SU-DHL-6 (cell line): Measurements from ENCODE around the gene PPP2R2D.

Source experiments
- H2AFZ ChIP-seq: fragments of 200-600 bp; sonication (generic); 2 replicates; pipeline ENCODE4 v1.6.1; 2014; ENCODE audit warnings: low read depth, mild to moderate bottlenecking, moderate library complexity, mixed read lengths, antibody characterized with exemption, low read length; ENCODE audit not compliant: severe bottlenecking
- H3F3A ChIP-seq: fragments of 200-600 bp; shearing (Covaris generic); 2 replicates; pipeline ENCODE4 v1.6.0; 2016; ENCODE audit warnings: antibody characterized with exemption, mild to moderate bottlenecking; ENCODE audit not compliant: insufficient read depth
- H3K27ac ChIP-seq: fragments of 200-600 bp; sonication (generic); 2 replicates; pipeline ENCODE4 v1.5.1; 2016; ENCODE audit warnings: low read depth, mild to moderate bottlenecking, low read length, moderate library complexity, mixed read lengths
- H3K27me3 ChIP-seq: fragments of 200-600 bp; sonication (generic), shearing (Covaris generic); 2 replicates; pipeline ENCODE4 v1.6.0; 2014; ENCODE audit warnings: mild to moderate bottlenecking, low read length
- H3K36me3 ChIP-seq: fragments of 200-600 bp; sonication (generic); 2 replicates; pipeline ENCODE4 v1.6.1; 2014; ENCODE audit warnings: mild to moderate bottlenecking, low read length, mixed read lengths
- H3K4me2 ChIP-seq: fragments of 300-600, 200-600 bp; shearing (Covaris generic), sonication (generic); 2 replicates; pipeline ENCODE4 v1.6.0; 2014; ENCODE audit warnings: low read length, low read depth, mild to moderate bottlenecking; ENCODE audit not compliant: poor library complexity, severe bottlenecking
- H3K4me3 ChIP-seq: fragments of 200-600 bp; sonication (generic); 2 replicates; pipeline ENCODE4 v1.5.1; 2014; ENCODE audit warnings: antibody characterized with exemption, low read length, mild to moderate bottlenecking, mixed read lengths; ENCODE audit not compliant: insufficient read depth, poor library complexity, severe bottlenecking
- H3K79me2 ChIP-seq: fragments of 200-600 bp; sonication (generic); 2 replicates; pipeline ENCODE4 v1.6.1; 2014; ENCODE audit warnings: mild to moderate bottlenecking, low read length, moderate library complexity; ENCODE audit not compliant: insufficient read depth
- H3K9ac ChIP-seq: fragments of 200-600 bp; sonication (generic); 2 replicates; pipeline ENCODE4 v1.7.0; 2014; ENCODE audit warnings: mild to moderate bottlenecking, low read length
- H3K9me2 ChIP-seq: fragments of 200-600 bp; sonication (generic); replicated peaks from 2 replicates; pipeline ENCODE4 v1.6.1; 2014; ENCODE audit warnings: low read length; ENCODE audit not compliant: insufficient read depth
- H3K9me3 ChIP-seq: fragments of 200-600 bp; sonication (generic); 2 replicates; pipeline ENCODE4 v1.6.1; 2014; ENCODE audit warnings: low read length, mixed read lengths; ENCODE audit not compliant: insufficient read depth
- H4K20me1 ChIP-seq: fragments of 200-600 bp; sonication (generic); 2 replicates; pipeline ENCODE4 v1.6.1; 2014; ENCODE audit warnings: low read depth, mild to moderate bottlenecking, antibody characterized with exemption, low read length, moderate library complexity, mixed read lengths
- CTCF ChIP-seq: fragments of 200-600 bp; sonication (generic); IDR thresholded peaks from one replicate; pipeline ENCODE4 v1.5.1; 2017; ENCODE audit warnings: antibody characterized with exemption, mild to moderate bottlenecking, low read length, moderate library complexity; ENCODE audit not compliant: insufficient read depth, poor library complexity, severe bottlenecking
- EZH2phosphoT487 ChIP-seq: fragments of 200-600 bp; sonication (generic), shearing (Covaris generic); conservative IDR thresholded peaks from 2 replicates; pipeline ENCODE4 v1.6.1; 2018; ENCODE audit warnings: mild to moderate bottlenecking, antibody characterized with exemption, low read length, moderate library complexity, mixed read lengths

The PPP2R2D gene

GRCh38 chr10:131923038-131923756 lies 22.4 kb downstream of the PPP2R2D start:
- H3K36me3 ChIP-seq, result peaks cover 4% of the 10 kb centered on the region; the same call in 1 of the 2 replicates
- H4K20me1 ChIP-seq, result 0 out of 2 replicates have a peak, but pooled peaks cover 3% of the 10 kb centered on the region
- H2AFZ ChIP-seq, result no peak overlapping the region
- peaks cover 82% of the 10 kb centered on the region for H3K79me2 ChIP-seq
- no peak overlapping the region for H3K4me2 ChIP-seq
- H3F3A ChIP-seq, result no peaks in the 10 kb centered on the region
- H3K9me3 ChIP-seq, result peaks cover 3% of the 10 kb centered on the region; the same call in 1 of the 2 replicates
- H3K4me3 ChIP-seq, result no peak overlapping the region
- no peaks in the 10 kb centered on the region for H3K27me3 ChIP-seq
- no peak overlapping the region for H3K27ac ChIP-seq
- no peak overlapping the region for H3K9ac ChIP-seq
- TF ChIP-seq CTCF (no peak), EZH2phosphoT487 (no peak)
- no peaks in the 10 kb centered on the region for H3K9me2 ChIP-seq

GRCh38 chr10:131925011-131925649 lies 24.3 kb downstream of the PPP2R2D start:
- H2AFZ ChIP-seq, result no peak overlapping the region
- no peak overlapping the region for H3K4me2 ChIP-seq
- no peak overlapping the region for H3K27ac ChIP-seq
- no peaks in the 10 kb centered on the region for H3F3A ChIP-seq
- H3K27me3 ChIP-seq, result no peaks in the 10 kb centered on the region
- H3K9me2 ChIP-seq, result no peaks in the 10 kb centered on the region
- peaks cover 100% of the 10 kb centered on the region for H3K79me2 ChIP-seq
- peaks cover 4% of the 10 kb centered on the region; the same call in 1 of the 2 replicates for H3K36me3 ChIP-seq
- H3K9ac ChIP-seq, result no peak overlapping the region
- H4K20me1 ChIP-seq, result 0 out of 2 replicates have a peak, but pooled peaks cover 6% of the 10 kb centered on the region
- H3K4me3 ChIP-seq, result no peak overlapping the region
- no peak for TF ChIP-seq CTCF
- TF ChIP-seq EZH2phosphoT487, result no peak
- H3K9me3 ChIP-seq, result peaks cover 3% of the 10 kb centered on the region; the same call in 1 of the 2 replicates

DNA sequence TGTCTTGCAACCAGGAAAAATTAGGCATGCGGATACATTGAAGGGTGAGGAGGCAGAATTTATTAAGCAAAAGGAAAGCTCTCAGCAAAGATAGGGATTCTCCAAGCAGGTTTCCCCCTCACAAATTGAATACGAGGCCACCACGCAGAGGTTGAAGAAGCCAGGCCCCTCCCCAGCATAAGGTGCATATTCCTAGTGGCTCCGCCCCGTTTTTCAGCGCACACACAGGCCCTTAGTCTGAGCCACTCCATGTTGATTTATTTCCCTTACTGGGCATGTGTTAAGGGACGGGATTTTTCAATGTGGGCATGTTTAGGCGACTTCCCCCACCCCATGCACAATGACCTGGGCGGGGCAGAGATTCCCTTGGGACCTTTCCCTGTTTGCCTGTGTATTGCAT lies 24.9 kb downstream of the PPP2R2D start:
- H3K27me3 ChIP-seq, result no peaks in the 10 kb centered on the region
- H3K9me2 ChIP-seq, result no peaks in the 10 kb centered on the region
- H3F3A ChIP-seq, result no peaks in the 10 kb centered on the region
- no peak overlapping the region for H2AFZ ChIP-seq
- H4K20me1 ChIP-seq, result 0 out of 2 replicates have a peak, but pooled peaks cover 10% of the 10 kb centered on the region
- no peak overlapping the region for H3K4me3 ChIP-seq
- no peak overlapping the region for H3K4me2 ChIP-seq
- H3K79me2 ChIP-seq, result peaks cover 100% of the 10 kb centered on the region
- H3K9me3 ChIP-seq, result peaks cover 3% of the 10 kb centered on the region; the same call in 1 of the 2 replicates
- H3K27ac ChIP-seq, result no peak overlapping the region
- peaks cover 4% of the 10 kb centered on the region; the same call in 1 of the 2 replicates for H3K36me3 ChIP-seq
- no peak overlapping the region for H3K9ac ChIP-seq
- TF ChIP-seq CTCF (no peak), EZH2phosphoT487 (no peak)
